ENCODE results near the gene BCHE.

The BCHE gene

DNA sequence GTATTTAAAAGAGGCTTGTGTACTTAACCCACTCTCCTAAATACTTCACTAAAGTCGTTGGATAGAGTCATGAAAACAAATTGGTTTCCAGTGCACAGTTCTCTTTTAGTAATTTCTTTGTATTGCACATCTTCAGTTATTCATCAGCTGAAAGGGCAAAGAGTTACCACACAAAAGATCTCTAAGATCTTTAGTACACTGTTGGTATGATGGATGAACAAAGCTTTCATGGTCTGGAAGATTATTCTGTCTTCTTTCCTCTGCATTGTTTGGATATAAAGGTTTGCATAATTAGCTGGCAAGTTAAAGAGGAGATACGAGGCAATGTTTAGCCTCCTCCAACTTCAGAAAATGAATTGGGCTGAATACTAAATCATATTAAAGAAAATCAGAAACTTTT lies 40.5 kb downstream of the BCHE start:
- TF ChIP-seq REST (IDR thresholded peaks at IDR 0.05; ENCODE audit: low read depth) (no peak), NFIC (IDR thresholded peaks at IDR 0.05) (no peak), CREB1 (IDR thresholded peaks at IDR 0.05; ENCODE audit: low read depth) (no peak), EP300 (IDR thresholded peaks at IDR 0.05; ENCODE audit: borderline replicate concordance) (no peak), ZBTB7A (IDR thresholded peaks at IDR 0.05; ENCODE audit: low read depth) (no peak), TAF1 (IDR thresholded peaks at IDR 0.05; ENCODE audit: low read depth) (no peak)

- TF ChIP-seq TAF1 (IDR thresholded peaks at IDR 0.05; ENCODE audit: low read depth) (no peak), YY1 (IDR thresholded peaks at IDR 0.05; ENCODE audit: low read depth) (no peak), TEAD4 (IDR thresholded peaks at IDR 0.05) (no peak)
These were observed 48.7 kb downstream of the BCHE start for GRCh38 chr3:165788531-165788930.

GRCh38 chr3:165786013-165786412 lies 51.2 kb downstream of the BCHE start:
- TF ChIP-seq CREB1 (IDR thresholded peaks at IDR 0.05; ENCODE audit: low read depth) (no peak), TEAD4 (IDR thresholded peaks at IDR 0.05) (no peak), FOXM1 (IDR thresholded peaks at IDR 0.05; ENCODE audit: borderline replicate concordance, low read depth) (no peak), YY1 (IDR thresholded peaks at IDR 0.05; ENCODE audit: low read depth) (no peak), CEBPB (IDR thresholded peaks at IDR 0.05) (no peak), EP300 (IDR thresholded peaks at IDR 0.05; ENCODE audit: borderline replicate concordance) (no peak), TAF1 (IDR thresholded peaks at IDR 0.05; ENCODE audit: low read depth) (no peak), REST (IDR thresholded peaks at IDR 0.05; ENCODE audit: low read depth) (no peak), EGR1 (IDR thresholded peaks at IDR 0.05) (no peak), TCF12 (IDR thresholded peaks at IDR 0.05; ENCODE audit: low read depth) (no peak), ZBTB7A (IDR thresholded peaks at IDR 0.05; ENCODE audit: low read depth) (no peak), RAD21 (IDR thresholded peaks at IDR 0.05; ENCODE audit: low read depth) (no peak), NFIC (IDR thresholded peaks at IDR 0.05) (no peak)
- TF ChIP-seq, protein P1, sequence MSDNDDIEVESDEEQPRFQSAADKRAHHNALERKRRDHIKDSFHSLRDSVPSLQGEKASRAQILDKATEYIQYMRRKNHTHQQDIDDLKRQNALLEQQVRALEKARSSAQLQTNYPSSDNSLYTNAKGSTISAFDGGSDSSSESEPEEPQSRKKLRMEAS (IDR thresholded peaks at IDR 0.05), result no peak
- TF ChIP-seq, protein P2, sequence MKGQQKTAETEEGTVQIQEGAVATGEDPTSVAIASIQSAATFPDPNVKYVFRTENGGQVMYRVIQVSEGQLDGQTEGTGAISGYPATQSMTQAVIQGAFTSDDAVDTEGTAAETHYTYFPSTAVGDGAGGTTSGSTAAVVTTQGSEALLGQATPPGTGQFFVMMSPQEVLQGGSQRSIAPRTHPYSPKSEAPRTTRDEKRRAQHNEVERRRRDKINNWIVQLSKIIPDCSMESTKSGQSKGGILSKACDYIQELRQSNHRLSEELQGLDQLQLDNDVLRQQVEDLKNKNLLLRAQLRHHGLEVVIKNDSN (IDR thresholded peaks at IDR 0.05), result no peak

- no peak for TF ChIP-seq NFIC (IDR thresholded peaks at IDR 0.05)
These were observed 52.9 kb downstream of the BCHE start for GRCh38 chr3:165784337-165784736.

DNA sequence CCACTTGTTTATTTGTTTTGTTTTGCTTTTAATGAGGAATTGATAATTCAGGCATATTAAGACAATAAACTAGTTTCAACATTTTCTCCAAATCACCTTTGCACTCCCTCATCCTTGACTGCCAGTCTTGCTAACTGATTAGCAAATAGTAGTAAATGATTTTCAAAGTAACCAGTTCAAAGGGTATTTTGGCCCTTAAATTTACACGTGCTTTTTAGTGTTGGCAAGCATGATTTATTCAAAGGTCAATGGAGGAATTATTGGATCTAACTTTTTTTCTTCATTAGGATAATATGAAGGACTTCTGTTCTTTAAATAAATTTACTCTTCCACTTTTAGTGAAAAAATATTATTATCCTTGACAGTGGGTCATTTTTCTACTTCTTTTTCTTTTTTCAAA lies 53.8 kb downstream of the BCHE start:
- TF ChIP-seq YY1 (IDR thresholded peaks at IDR 0.05; ENCODE audit: low read depth), result no peak
- no peak for TF ChIP-seq TAF1 (IDR thresholded peaks at IDR 0.05; ENCODE audit: low read depth)
- no peak for TF ChIP-seq EGR1 (IDR thresholded peaks at IDR 0.05)
- TF ChIP-seq, protein P2 (IDR thresholded peaks at IDR 0.05), result no peak
- TF ChIP-seq, protein P1 (IDR thresholded peaks at IDR 0.05), result no peak
- no peak for TF ChIP-seq RAD21 (IDR thresholded peaks at IDR 0.05; ENCODE audit: low read depth)
- no peak for TF ChIP-seq NFIC (IDR thresholded peaks at IDR 0.05)
- no peak for TF ChIP-seq REST (IDR thresholded peaks at IDR 0.05; ENCODE audit: low read depth)

DNA sequence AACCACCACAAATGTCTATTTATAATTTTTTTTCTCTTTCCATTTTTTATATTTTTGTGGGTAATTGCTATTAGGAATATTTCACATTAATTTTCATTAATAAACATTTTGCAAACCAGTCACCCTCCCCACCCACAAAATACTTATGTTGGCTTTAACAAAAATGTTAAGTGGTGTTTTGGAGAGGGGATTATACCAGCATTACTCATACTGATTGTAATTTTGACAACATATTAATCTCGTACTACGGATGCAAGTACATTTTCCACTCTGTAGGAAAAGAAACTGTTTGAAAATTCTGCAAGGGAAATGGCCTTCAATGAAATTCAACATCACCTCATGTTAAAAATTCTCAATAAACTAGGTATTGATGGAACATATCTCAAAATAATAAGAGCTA lies 58.3 kb downstream of the BCHE start:
- TF ChIP-seq REST (IDR thresholded peaks at IDR 0.05; ENCODE audit: low read depth), result no peak
- no peak for TF ChIP-seq CEBPB (IDR thresholded peaks at IDR 0.05)
- no peak for TF ChIP-seq NFIC (IDR thresholded peaks at IDR 0.05)
- no peak for TF ChIP-seq EGR1 (IDR thresholded peaks at IDR 0.05)
- TF ChIP-seq, protein P2 (IDR thresholded peaks at IDR 0.05), result no peak
- TF ChIP-seq, protein P1 (IDR thresholded peaks at IDR 0.05), result no peak
- no peak for TF ChIP-seq TAF1 (IDR thresholded peaks at IDR 0.05; ENCODE audit: low read depth)
- TF ChIP-seq RAD21 (IDR thresholded peaks at IDR 0.05; ENCODE audit: low read depth), result no peak
- no peak for TF ChIP-seq TCF12 (IDR thresholded peaks at IDR 0.05; ENCODE audit: low read depth)

All from Ishikawa (cell line).